ENCODE measurements around the gene INAFM2.

Gene INAFM2

DNA sequence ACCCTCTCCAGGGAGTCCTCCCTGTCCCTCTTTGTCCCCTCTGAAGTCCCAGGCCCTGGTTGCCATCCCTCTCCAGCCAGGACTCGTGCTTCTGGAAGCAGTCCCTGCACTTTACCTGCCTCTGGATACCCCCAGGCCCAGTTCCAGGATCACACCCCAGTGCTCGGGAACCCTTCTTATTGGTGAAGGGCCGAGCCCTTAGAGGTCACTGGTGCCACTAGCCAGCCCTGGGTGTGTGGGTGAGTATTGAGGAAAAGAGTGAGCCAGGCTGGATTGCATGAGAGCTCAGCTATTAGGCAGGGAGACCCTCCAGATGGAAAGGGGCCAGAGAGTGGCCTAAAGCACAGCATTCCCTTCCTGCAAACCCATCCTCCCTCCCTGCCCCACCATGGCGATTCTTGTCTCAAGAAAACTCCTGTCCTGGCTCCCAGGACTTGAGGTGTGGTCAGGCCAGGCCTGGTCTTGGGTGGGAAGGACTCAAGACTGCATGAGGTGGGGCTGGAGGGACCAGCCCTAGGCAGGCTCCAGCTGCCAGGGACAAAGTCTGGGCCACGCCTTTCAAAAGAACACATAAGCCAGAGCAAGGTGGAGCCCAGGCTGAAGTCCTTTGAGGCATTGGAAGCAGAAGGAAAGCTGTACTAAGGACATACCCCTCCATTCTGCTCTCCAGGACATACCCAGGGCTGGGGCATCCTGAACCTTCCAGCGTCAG, 22.5 kb downstream of the INAFM2 start:
- TF ChIP-seq, protein P1, sequence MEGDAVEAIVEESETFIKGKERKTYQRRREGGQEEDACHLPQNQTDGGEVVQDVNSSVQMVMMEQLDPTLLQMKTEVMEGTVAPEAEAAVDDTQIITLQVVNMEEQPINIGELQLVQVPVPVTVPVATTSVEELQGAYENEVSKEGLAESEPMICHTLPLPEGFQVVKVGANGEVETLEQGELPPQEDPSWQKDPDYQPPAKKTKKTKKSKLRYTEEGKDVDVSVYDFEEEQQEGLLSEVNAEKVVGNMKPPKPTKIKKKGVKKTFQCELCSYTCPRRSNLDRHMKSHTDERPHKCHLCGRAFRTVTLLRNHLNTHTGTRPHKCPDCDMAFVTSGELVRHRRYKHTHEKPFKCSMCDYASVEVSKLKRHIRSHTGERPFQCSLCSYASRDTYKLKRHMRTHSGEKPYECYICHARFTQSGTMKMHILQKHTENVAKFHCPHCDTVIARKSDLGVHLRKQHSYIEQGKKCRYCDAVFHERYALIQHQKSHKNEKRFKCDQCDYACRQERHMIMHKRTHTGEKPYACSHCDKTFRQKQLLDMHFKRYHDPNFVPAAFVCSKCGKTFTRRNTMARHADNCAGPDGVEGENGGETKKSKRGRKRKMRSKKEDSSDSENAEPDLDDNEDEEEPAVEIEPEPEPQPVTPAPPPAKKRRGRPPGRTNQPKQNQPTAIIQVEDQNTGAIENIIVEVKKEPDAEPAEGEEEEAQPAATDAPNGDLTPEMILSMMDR (IDR thresholded peaks at IDR 0.05; ENCODE audit: control insufficient read depth, insufficient read depth, low read depth, low read length, missing control alignments): no peak
- DNase-seq (ENCODE audit: low read depth): no peak
- no peak overlapping the region for H3K4me3 ChIP-seq (ENCODE audit: control insufficient read depth, low read depth, low read length)

DNA sequence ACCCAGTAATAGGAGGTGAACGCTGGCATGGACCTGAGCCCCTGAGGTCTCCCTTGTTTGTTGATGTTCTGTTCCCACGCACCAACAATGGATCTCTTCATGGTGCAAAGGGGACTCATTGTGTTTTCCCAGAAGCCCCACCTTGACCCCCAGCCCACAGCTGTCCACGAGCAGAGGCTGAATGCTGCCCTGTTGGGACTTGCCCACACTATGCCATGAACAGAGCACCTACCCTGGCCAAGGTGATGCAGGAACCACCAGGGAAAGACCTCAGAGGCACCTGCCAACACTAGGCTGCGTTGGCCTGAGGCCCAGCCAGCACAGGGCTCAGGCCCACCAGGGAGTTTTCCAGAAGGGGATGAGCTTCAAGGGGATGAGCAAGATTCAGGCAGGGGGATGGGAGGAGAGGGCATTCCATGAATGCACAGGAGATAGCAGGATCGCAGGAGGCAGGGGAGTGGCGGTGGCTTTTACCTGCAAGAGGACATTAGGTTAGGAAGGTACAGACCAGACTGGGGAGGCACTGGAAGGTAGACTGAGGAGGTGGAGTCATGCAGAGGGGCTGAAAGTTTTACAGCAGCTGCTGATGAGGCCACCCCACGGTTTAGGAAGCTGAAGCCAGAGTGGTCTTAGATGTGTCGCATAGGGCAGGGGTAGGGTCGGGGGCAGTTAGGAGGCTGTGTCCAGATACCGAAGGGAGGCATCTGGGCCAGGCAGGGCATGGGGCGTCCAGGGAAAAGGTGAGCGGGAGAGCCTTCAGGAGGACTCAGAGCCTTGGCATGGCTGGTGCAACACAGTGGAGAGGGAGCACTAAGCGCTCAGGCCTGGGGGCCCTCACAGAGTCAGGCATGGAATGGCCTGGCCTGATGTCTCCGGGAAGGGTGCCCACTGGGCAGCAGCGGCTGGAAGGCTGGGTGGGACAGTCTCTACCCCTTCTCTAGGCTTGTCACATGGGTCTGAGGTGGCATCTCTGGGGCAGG, 23.4 kb downstream of the INAFM2 start:
- TF ChIP-seq, protein P1 (IDR thresholded peaks at IDR 0.05; ENCODE audit: control insufficient read depth, insufficient read depth, low read depth, low read length, missing control alignments): no peak
- H3K4me3 ChIP-seq (ENCODE audit: control insufficient read depth, low read depth, low read length): no peak overlapping the region
- no peak for DNase-seq (ENCODE audit: low read depth)

DNA sequence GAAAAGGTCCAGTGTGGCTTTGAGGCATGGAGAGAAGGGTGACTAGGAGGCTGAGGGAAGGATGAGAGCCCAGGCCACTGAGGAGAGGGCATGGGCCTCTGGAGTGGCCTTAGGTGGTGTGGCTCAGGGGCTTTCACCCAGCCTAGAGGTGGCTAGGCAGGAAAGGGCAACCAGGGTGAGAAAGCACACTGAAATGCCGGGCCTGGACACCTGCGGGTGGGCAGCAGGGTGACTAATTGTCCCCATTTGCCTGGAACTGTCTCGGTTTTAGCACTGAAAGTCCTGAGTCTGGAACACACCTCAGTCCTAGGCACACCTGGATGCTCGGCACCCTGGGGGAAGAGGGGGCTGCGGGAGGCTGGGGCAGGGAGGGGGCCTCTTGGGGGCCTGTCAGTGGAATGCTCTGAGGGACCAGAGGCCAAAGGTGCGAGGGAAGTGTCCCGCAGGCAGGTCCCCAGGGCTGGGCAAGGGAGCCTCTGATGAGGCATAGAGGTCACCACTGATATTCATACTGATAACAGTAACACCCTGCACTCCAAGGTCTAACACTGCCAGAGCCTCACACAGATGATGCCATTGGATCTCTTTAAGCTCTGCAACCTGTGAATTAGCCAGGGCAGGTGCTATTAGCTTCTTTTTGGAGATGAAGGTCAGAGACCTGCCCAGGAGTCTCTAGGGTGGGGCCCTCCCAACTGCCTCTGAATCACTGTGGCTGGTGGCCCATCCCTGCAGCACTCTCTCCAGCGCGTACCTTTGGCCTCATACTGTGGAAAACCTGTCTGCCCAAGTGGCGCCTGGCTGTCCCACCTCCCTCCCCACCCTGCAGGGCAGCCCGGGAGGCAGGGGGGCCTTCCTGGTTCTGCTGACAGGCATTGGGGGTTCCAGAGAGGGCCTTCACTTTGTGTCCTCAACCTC, 24.3 kb downstream of the INAFM2 start:
- H3K4me3 ChIP-seq (ENCODE audit: control insufficient read depth, low read depth, low read length): no peak overlapping the region
- no peak for DNase-seq (ENCODE audit: low read depth)
- TF ChIP-seq, protein P1 (IDR thresholded peaks at IDR 0.05; ENCODE audit: control insufficient read depth, insufficient read depth, low read depth, low read length, missing control alignments): no peak

DNA sequence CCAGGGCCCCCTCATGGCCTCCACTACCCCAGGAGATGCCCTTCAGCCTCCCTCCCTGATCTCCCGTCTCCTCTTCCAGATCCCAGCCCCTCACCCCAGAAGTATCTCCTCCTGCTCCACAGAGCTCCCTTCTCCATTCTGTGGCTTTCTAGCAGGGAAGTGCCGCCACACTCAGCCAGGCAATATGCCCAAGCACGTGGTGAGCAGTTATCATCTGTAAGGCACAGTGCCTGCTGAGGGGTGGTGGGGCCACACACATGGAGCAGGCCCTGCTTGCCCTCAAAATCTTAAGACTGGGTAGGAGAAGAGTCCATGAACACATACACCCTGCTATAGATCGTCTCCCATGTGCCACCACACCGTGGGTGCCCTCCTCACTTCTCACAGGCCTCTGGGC, 25.0 kb downstream of the INAFM2 start:
- TF ChIP-seq, protein P1 (IDR thresholded peaks at IDR 0.05; ENCODE audit: control insufficient read depth, insufficient read depth, low read depth, low read length, missing control alignments): no peak
- no peak overlapping the region for H3K4me3 ChIP-seq (ENCODE audit: control insufficient read depth, low read depth, low read length)
- DNase-seq (ENCODE audit: low read depth): no peak

DNA sequence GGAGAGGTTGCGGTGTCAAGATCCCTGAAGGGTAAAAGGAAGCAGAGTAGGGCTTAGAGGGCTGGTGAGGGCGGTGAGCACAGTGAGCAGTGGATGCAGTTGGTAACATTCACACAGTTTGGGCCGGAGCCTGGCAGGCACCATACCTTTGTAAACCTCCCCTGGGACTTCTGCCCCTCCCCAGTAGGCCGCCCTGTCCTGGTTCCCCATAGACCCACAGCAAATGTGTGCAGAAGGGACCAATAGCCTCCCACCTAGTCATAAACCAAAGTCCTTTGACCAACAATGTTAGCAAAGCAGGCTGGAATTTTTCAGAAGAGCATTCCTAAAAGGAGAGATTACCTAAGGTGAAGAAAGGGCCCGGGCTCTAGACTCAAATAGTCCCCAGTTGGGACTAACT, 25.7 kb downstream of the INAFM2 start:
- TF ChIP-seq, protein P1 (IDR thresholded peaks at IDR 0.05; ENCODE audit: control insufficient read depth, insufficient read depth, low read depth, low read length, missing control alignments): no peak
- DNase-seq (ENCODE audit: low read depth): no peak
- H3K4me3 ChIP-seq (ENCODE audit: control insufficient read depth, low read depth, low read length): no peak overlapping the region
